Neuronal stem cell (in vitro differentiated cells): Measurements from ENCODE around the gene STT3B.

ENCODE experiments used
- DNase-seq: peaks from one replicate; pipeline ENCODE4 v3.0.0-alpha.2; 2013; ENCODE audit warnings: low spot score
- H2AFZ ChIP-seq: one replicate; pipeline ENCODE4 v1.6.1; 2013; ENCODE audit warnings: mild to moderate bottlenecking, low read length, inconsistent platforms
- H2AK5ac ChIP-seq: 2 replicates; pipeline ENCODE4 v1.6.1; 2013; ENCODE audit warnings: low read depth, mild to moderate bottlenecking, inconsistent platforms, low read length, moderate library complexity, mixed read lengths
- H2BK120ac ChIP-seq: 2 replicates; pipeline ENCODE4 v1.6.1; 2013; ENCODE audit warnings: low read depth, mild to moderate bottlenecking, inconsistent platforms, low read length, moderate library complexity, mixed read lengths
- H2BK12ac ChIP-seq: one replicate; pipeline ENCODE4 v1.6.1; 2013; ENCODE audit warnings: low read length, inconsistent platforms
- H2BK15ac ChIP-seq: 2 replicates; pipeline ENCODE4 v1.6.1; 2013; ENCODE audit warnings: mild to moderate bottlenecking, low read length, inconsistent platforms, mixed read lengths
- H2BK5ac ChIP-seq: one replicate; pipeline ENCODE4 v1.6.1; 2013; ENCODE audit warnings: inconsistent platforms, mild to moderate bottlenecking, low read length, moderate library complexity
- H3K14ac ChIP-seq: one replicate; pipeline ENCODE4 v1.6.1; 2013; ENCODE audit warnings: low read length, inconsistent platforms
- H3K18ac ChIP-seq: 2 replicates; pipeline ENCODE4 v1.6.1; 2013; ENCODE audit warnings: low read length, inconsistent platforms
- H3K23ac ChIP-seq: 2 replicates; pipeline ENCODE4 v1.6.1; 2013; ENCODE audit warnings: low read depth, mild to moderate bottlenecking, mixed read lengths, low read length, inconsistent platforms; ENCODE audit not compliant: poor library complexity
- H3K27ac ChIP-seq: replicated peaks from 3 replicates; pipeline ENCODE4 v1.5.1; 2013; ENCODE audit warnings: low read length, inconsistent platforms
- H3K27me3 ChIP-seq, 3 experiments: 2 replicates each; pipeline ENCODE4 v1.6.1; 2013; ENCODE audit warnings: low read length in 3 of 3, mild to moderate bottlenecking in 2 of 3, inconsistent platforms in 1 of 3, low read depth in 1 of 3, mixed read lengths in 1 of 3, moderate library complexity in 1 of 3; ENCODE audit not compliant: control insufficient read depth in 3 of 3, insufficient read depth in 3 of 3
- H3K36me3 ChIP-seq, 2 donors: replicated peaks in 1 of 2; 2 replicates each; pipeline ENCODE4 v1.6.1; 2013; ENCODE audit warnings: low read length in 2 of 2; ENCODE audit not compliant: control insufficient read depth in 2 of 2, insufficient read depth in 2 of 2
- H3K4ac ChIP-seq: 2 replicates; pipeline ENCODE4 v1.6.1; 2013; ENCODE audit warnings: inconsistent platforms, mild to moderate bottlenecking, low read length, moderate library complexity
- H3K4me1 ChIP-seq, 2 donors: 1 replicate in 1 of 2; 2 replicates in 1 of 2; pipeline ENCODE4 v1.6.1; 2013; ENCODE audit warnings: low read length in 2 of 2, low read depth in 1 of 2; ENCODE audit not compliant: control insufficient read depth in 2 of 2, insufficient read depth in 1 of 2
- H3K4me2 ChIP-seq: one replicate; pipeline ENCODE4 v1.6.1; 2013; ENCODE audit warnings: mild to moderate bottlenecking, low read length, inconsistent platforms; ENCODE audit not compliant: insufficient read depth, poor library complexity, severe bottlenecking
- H3K4me3 ChIP-seq, 2 donors: 2 replicates each; pipeline ENCODE4 v1.5.1; 2013; ENCODE audit warnings: low read length in 2 of 2, mild to moderate bottlenecking in 2 of 2, inconsistent platforms in 1 of 2, moderate library complexity in 1 of 2
- H3K79me1 ChIP-seq: one replicate; pipeline ENCODE4 v1.6.1; 2013; ENCODE audit warnings: low read depth, mild to moderate bottlenecking, inconsistent platforms, low read length, moderate library complexity
- H3K9ac ChIP-seq: one replicate; pipeline ENCODE4 v1.6.1; 2013; ENCODE audit warnings: mild to moderate bottlenecking, low read depth, low read length, inconsistent platforms; ENCODE audit not compliant: poor library complexity
- H3K9me3 ChIP-seq, 2 donors: replicated peaks in 1 of 2; 2 replicates each; pipeline versions ENCODE3 to v1.6.1; 2013; ENCODE audit warnings: low read length in 2 of 2, mild to moderate bottlenecking in 2 of 2, inconsistent platforms in 1 of 2, low read depth in 1 of 2, mixed read lengths in 1 of 2, moderate library complexity in 1 of 2; ENCODE audit not compliant: control insufficient read depth in 2 of 2, insufficient read depth in 1 of 2
- H4K8ac ChIP-seq: one replicate; pipeline ENCODE4 v1.6.1; 2013; ENCODE audit warnings: low read depth, mild to moderate bottlenecking, inconsistent platforms, low read length, moderate library complexity
- H4K91ac ChIP-seq: one replicate; pipeline ENCODE4 v1.6.1; 2013; ENCODE audit warnings: low read length, low read depth, mild to moderate bottlenecking, inconsistent platforms; ENCODE audit not compliant: poor library complexity
- WGBS, 2 donors: extraction: QIAGEN DNeasy Blood & Tissue Kit; methylation state at CpG; one replicate each; pipeline ENCODE4 v1.1.7; 2013; ENCODE audit warnings: missing lambda C conversion rate in 2 of 2, mixed read lengths in 1 of 2; ENCODE audit not compliant: insufficient read length in 2 of 2, insufficient replicate concordance in 1 of 2; ENCODE audit errors: extremely low coverage in 2 of 2; 5-methylcytosine and 5-hydroxymethylcytosine counted together

Gene STT3B

GRCh38 chr3:31553258-31553657 is 20.5 kb downstream of the STT3B start:
- Histone ChIP-seq H2BK15ac (no peak overlapping the region), H2AK5ac (no peak overlapping the region), H4K91ac (no peak overlapping the region), H3K4me3 (no peak overlapping the region), H3K23ac (no peak overlapping the region), H3K14ac (no peak overlapping the region), H3K9me3 (peaks cover 4 to 11% of the 10 kb centered on the region in 2 donors), H3K27me3 (no peaks in the 10 kb centered on the region), H3K18ac (no peak overlapping the region), H2AFZ (no peak overlapping the region), H4K8ac (no peak overlapping the region), H3K9ac (no peak overlapping the region), H2BK12ac (no peak overlapping the region), H3K36me3 (no peaks in the 10 kb centered on the region), H3K4me2 (no peak overlapping the region), H3K27ac (no peak overlapping the region), H3K4me1 (no peaks in the 10 kb centered on the region), H3K79me1 (peaks cover 4% of the 10 kb centered on the region), H2BK120ac (no peak overlapping the region), H2BK5ac (no peak overlapping the region), H3K4ac (no peak overlapping the region)
- WGBS, 2 donors = no CpG with 5 or more reads among the region's 3 CpGs
- no peak for DNase-seq

DNA sequence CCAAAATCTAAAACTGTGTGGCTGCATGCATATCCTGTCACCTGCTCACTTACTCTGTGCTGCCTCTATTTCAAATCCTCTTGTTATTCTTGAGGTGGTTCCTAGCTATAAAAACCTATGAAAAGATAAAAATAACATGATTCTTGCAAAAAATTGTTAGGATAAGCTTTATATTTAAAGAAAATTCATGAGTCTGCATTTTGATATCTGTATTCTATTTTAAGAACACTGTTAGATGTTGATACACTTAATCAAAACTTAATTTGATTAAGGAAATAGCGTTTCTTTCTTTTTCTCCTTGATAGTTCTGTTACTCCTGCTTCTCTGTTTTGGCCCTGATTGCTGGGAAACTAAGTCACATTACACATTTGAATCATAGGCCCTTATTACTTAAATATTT is 22.5 kb downstream of the STT3B start:
- H3K4ac ChIP-seq = no peak overlapping the region
- H2AK5ac ChIP-seq = no peak overlapping the region
- no peak overlapping the region for H2BK15ac ChIP-seq
- no peak overlapping the region for H3K4me3 ChIP-seq
- no CpG with 5 or more reads among the region's 1 CpG for WGBS, 2 donors
- no peak overlapping the region for H3K23ac ChIP-seq
- no peak overlapping the region for H3K18ac ChIP-seq
- H4K91ac ChIP-seq = no peak overlapping the region
- no peak overlapping the region for H4K8ac ChIP-seq
- H2AFZ ChIP-seq = no peak overlapping the region
- no peak overlapping the region for H3K4me2 ChIP-seq
- no peak overlapping the region for H2BK120ac ChIP-seq
- peaks cover 4% of the 10 kb centered on the region for H3K79me1 ChIP-seq
- no peak overlapping the region for H2BK5ac ChIP-seq
- H3K36me3 ChIP-seq = no peaks in the 10 kb centered on the region
- peaks cover 4 to 20% of the 10 kb centered on the region in 2 donors for H3K9me3 ChIP-seq
- H2BK12ac ChIP-seq = no peak overlapping the region
- no peak overlapping the region for H3K27ac ChIP-seq
- no peaks in the 10 kb centered on the region for H3K4me1 ChIP-seq
- H3K14ac ChIP-seq = no peak overlapping the region
- no peak for DNase-seq
- no peaks in the 10 kb centered on the region for H3K27me3 ChIP-seq
- H3K9ac ChIP-seq = no peak overlapping the region

DNA sequence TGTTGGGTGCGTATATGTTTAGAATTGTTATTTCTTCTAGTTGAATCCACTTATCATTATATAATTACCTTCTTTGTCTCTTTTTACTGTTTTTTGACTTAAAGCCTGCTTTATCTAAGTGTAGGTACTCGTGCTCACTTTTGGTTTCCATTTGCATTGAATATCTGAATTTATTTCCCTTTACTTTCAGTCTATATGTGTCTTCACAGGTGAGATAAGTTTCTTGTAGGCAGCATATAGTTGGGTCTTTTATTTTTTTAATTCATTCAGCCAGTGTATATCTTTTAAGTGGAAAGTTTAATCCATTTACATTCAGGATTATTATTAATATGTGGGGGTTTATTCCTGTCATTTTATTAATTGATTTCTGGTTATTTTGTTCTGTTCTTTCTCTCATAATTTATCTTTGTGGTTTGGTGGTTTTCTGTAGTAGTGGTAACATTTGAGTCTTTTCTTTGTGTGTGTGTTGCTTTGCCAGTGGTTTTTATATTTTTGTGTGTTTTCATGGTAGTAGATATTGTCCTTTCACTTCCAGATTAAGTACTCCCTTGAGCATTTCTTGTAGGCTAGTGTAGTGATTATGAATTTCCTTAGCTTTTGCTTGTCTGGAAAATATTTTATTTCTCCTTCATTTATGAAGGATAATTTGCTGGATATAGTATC is 27.3 kb downstream of the STT3B start:
- Histone ChIP-seq H2BK12ac (no peak overlapping the region), H2AFZ (no peak overlapping the region), H3K27me3 (peaks cover 0 to 3% (median 0%) of the 10 kb centered on the region in 3 experiments), H3K79me1 (peaks cover 11% of the 10 kb centered on the region), H3K4me3 (no peak overlapping the region), H3K23ac (no peak overlapping the region), H2BK120ac (no peak overlapping the region), H3K9ac (no peak overlapping the region), H3K27ac (no peak overlapping the region), H2BK5ac (no peak overlapping the region), H3K9me3 (peaks cover 0 to 30% of the 10 kb centered on the region in 2 donors), H4K8ac (no peak overlapping the region), H3K14ac (no peak overlapping the region), H3K18ac (no peak overlapping the region), H3K4me1 (peaks cover 0 to 8% of the 10 kb centered on the region in 2 donors), H3K36me3 (no peaks in the 10 kb centered on the region), H3K4me2 (no peak overlapping the region), H4K91ac (no peak overlapping the region), H2AK5ac (no peak overlapping the region), H3K4ac (no peak overlapping the region), H2BK15ac (no peak overlapping the region)
- no CpG with 5 or more reads among the region's 2 CpGs for WGBS, 2 donors
- no peak for DNase-seq

- H4K91ac ChIP-seq = no peak overlapping the region
- no peak overlapping the region for H3K4ac ChIP-seq
- H3K18ac ChIP-seq = no peak overlapping the region
- no peak overlapping the region for H2BK120ac ChIP-seq
- H2BK15ac ChIP-seq = no peak overlapping the region
- WGBS, 2 donors = no CpG with 5 or more reads among the region's 5 CpGs
- H3K14ac ChIP-seq = no peak overlapping the region
- H3K9me3 ChIP-seq = peaks cover 0 to 29% of the 10 kb centered on the region in 2 donors
- no peak overlapping the region for H2BK12ac ChIP-seq
- no peaks in the 10 kb centered on the region for H3K36me3 ChIP-seq
- H2AFZ ChIP-seq = no peak overlapping the region
- H3K27ac ChIP-seq = no peak overlapping the region
- no peak overlapping the region for H3K4me2 ChIP-seq
- H3K27me3 ChIP-seq = peaks cover 0 to 3% (median 0%) of the 10 kb centered on the region in 3 experiments
- H4K8ac ChIP-seq = no peak overlapping the region
- H3K23ac ChIP-seq = no peak overlapping the region
- peaks cover 11% of the 10 kb centered on the region for H3K79me1 ChIP-seq
- no peak overlapping the region for H3K9ac ChIP-seq
- H2BK5ac ChIP-seq = no peak overlapping the region
- peaks cover 0 to 8% of the 10 kb centered on the region in 2 donors for H3K4me1 ChIP-seq
- H3K4me3 ChIP-seq = no peak overlapping the region
- no peak overlapping the region for H2AK5ac ChIP-seq
- DNase-seq = no peak
Measured at GRCh38 chr3:31561891-31562290, 29.2 kb downstream of the STT3B start.
